GM11168 (cell line): ENCODE results near the gene ITPR1.
"Not testable (repeated sequence)": the region's sequence is repeated elsewhere in the genome, so short reads cannot be mapped to it uniquely, and the experiment has no call there.

ENCODE experiments used
- in situ Hi-C: fragments of 300-500 bp; cut with MboI; formaldehyde crosslinking; loops from one replicate; pipeline ENCODE4 v1.12.0; 2022; ENCODE audit warnings: low sequenced_read_pairs; ENCODE audit not compliant: unreplicated experiment

The ITPR1 gene

GRCh38 chr3:4750306-4750968 lies 257.3 kb downstream of the ITPR1 start:
- in situ Hi-C loops = no loop called here

- in situ Hi-C loops = no loop called here
These were observed 257.9 kb downstream of the ITPR1 start for GRCh38 chr3:4751029-4751501.

- in situ Hi-C loops = no loop called here
These were observed 258.5 kb downstream of the ITPR1 start for GRCh38 chr3:4751502-4752101.

GRCh38 chr3:4752201-4753072 lies 259.3 kb downstream of the ITPR1 start:
- in situ Hi-C loops = no loop called here

GRCh38 chr3:4753073-4753691 lies 260.0 kb downstream of the ITPR1 start:
- in situ Hi-C loops = no loop called here

GRCh38 chr3:4754180-4755086 lies 261.3 kb downstream of the ITPR1 start:
- in situ Hi-C loops = no loop called here

- in situ Hi-C loops = no loop called here
These were observed 262.4 kb downstream of the ITPR1 start for GRCh38 chr3:4755566-4755965.

GRCh38 chr3:4756057-4756775 lies 263.1 kb downstream of the ITPR1 start:
- in situ Hi-C loops = no loop called here

- in situ Hi-C loops = no loop called here
These were observed 263.9 kb downstream of the ITPR1 start for GRCh38 chr3:4756855-4757574.

- in situ Hi-C loops = no loop called here
These were observed 264.6 kb downstream of the ITPR1 start for GRCh38 chr3:4757575-4758248.

- in situ Hi-C loops = no loop called here
These were observed 265.2 kb downstream of the ITPR1 start for GRCh38 chr3:4758249-4758860.

- in situ Hi-C loops = no loop called here
These were observed 266.0 kb downstream of the ITPR1 start for GRCh38 chr3:4758957-4759656.

- in situ Hi-C loops = no loop called here
These were observed 266.7 kb downstream of the ITPR1 start for GRCh38 chr3:4759689-4760312.

GRCh38 chr3:4761759-4762158 lies 268.6 kb downstream of the ITPR1 start:
- in situ Hi-C loops = no loop called here

GRCh38 chr3:4762481-4763230 lies 269.5 kb downstream of the ITPR1 start:
- in situ Hi-C loops = not testable (repeated sequence)
